Lower lobe of right lung (tissue), 2 donors: ENCODE measurements around the gene MMP11. TPM values are rescaled to one million over a fixed set of nuclear protein-coding genes. Genes with fewer than 3 reads are reported as not detected.

Experiments used
- ATAC-seq, 2 donors: fragments of 200-7000 bp; cut with Tn5 transposase; one replicate each; pipeline ENCODE4 v1.9.1; 2020 to 2022; ENCODE audit warnings: mild to moderate bottlenecking in 2 of 2, moderate library complexity in 2 of 2
- DNase-seq: peaks from one replicate; pipeline ENCODE4 v3.0.0-alpha.2; 2020
- H3K27ac ChIP-seq: fragments of 200-600 bp; one replicate; pipeline ENCODE4 v1.8.0; 2022
- H3K27me3 ChIP-seq: fragments of 200-600 bp; one replicate; pipeline ENCODE4 v1.8.0; 2022; ENCODE audit warnings: low read depth
- H3K36me3 ChIP-seq: fragments of 200-600 bp; one replicate; pipeline ENCODE4 v1.8.0; 2022; ENCODE audit warnings: mild to moderate bottlenecking
- H3K4me1 ChIP-seq: fragments of 200-600 bp; one replicate; pipeline ENCODE4 v1.8.0; 2022
- H3K4me3 ChIP-seq: fragments of 200-600 bp; one replicate; pipeline ENCODE4 v1.8.0; 2022; ENCODE audit warnings: mild to moderate bottlenecking
- H3K9me3 ChIP-seq: fragments of 200-600 bp; one replicate; pipeline ENCODE4 v1.8.0; 2022
- CTCF ChIP-seq: fragments of 200-600 bp; IDR thresholded peaks from one replicate; pipeline ENCODE4 v1.8.0; 2022; ENCODE audit warnings: antibody characterized with exemption, mild to moderate bottlenecking
- intact Hi-C: fragments of 100-400 bp; cut with DNase I; formaldehyde crosslinking; loops from one replicate; pipeline ENCODE4 v1.11.0; 2022
- total RNA-seq: library from RNA; stranded (reverse); fragmentation: NEBNext Ultra II Directional; extraction: Animal tissue kit (Norgen Biotek cat#: 25700); gene quantifications from one replicate; pipeline ENCODE4 v1.2.1, GENCODE V29; 2021
- donor health status: DM: no; HTN: yes; CAD: no; lungs with severe emphysema.

MMP11 gene
- total RNA-seq, 1 donor from 2014 or later, result 1.9 TPM

GRCh38 chr22:23754220-23754919, 18.3 kb upstream of the MMP11 start, which contains the start of gene VPREB3:
Gene VPREB3, minus strand, starts transcription at chr22:23754425. Its CDS starts 62 bp downstream, at chr22:23754363.
- H3K36me3 ChIP-seq, result no peaks in the 10 kb centered on the region
- intact Hi-C loops, result no loop called here
- ATAC-seq (no peak), DNase-seq (no peak)
- no peaks in the 10 kb centered on the region for H3K27me3 ChIP-seq
- no peak within 1 kb of the TSS for H3K4me3 ChIP-seq
- H3K9me3 ChIP-seq, result no peaks in the 10 kb centered on the region
- peaks cover 14% of the 10 kb centered on the region for H3K4me1 ChIP-seq
- TF ChIP-seq CTCF, result no peak
- no peak within 1 kb of the TSS for H3K27ac ChIP-seq

- no peak for TF ChIP-seq CTCF
- H3K9me3 ChIP-seq, result no peaks in the 10 kb centered on the region
- intact Hi-C loops, result no loop called here
- no peaks in the 10 kb centered on the region for H3K27me3 ChIP-seq
- peaks cover 8% of the 10 kb centered on the region for H3K4me1 ChIP-seq
- no peak overlapping the region for H3K4me3 ChIP-seq
- ATAC-seq (no peak), DNase-seq (no peak)
- no peak overlapping the region for H3K27ac ChIP-seq
- no peaks in the 10 kb centered on the region for H3K36me3 ChIP-seq
These were observed 17.5 kb upstream of the MMP11 start for GRCh38 chr22:23754980-23755636.

GRCh38 chr22:23755711-23756110, 16.9 kb upstream of the MMP11 start:
- H3K9me3 ChIP-seq, result no peaks in the 10 kb centered on the region
- intact Hi-C loops, result no loop called here
- H3K27ac ChIP-seq, result no peak overlapping the region
- DNase-seq (no peak), ATAC-seq (no peak)
- H3K27me3 ChIP-seq, result no peaks in the 10 kb centered on the region
- peaks cover 6% of the 10 kb centered on the region for H3K4me1 ChIP-seq
- no peak overlapping the region for H3K4me3 ChIP-seq
- H3K36me3 ChIP-seq, result no peaks in the 10 kb centered on the region
- no peak for TF ChIP-seq CTCF

GRCh38 chr22:23756891-23757290, 15.8 kb upstream of the MMP11 start:
- DNase-seq, result no peak
- no peaks in the 10 kb centered on the region for H3K9me3 ChIP-seq
- ATAC-seq, result no peak
- no peaks in the 10 kb centered on the region for H3K27me3 ChIP-seq
- no peaks in the 10 kb centered on the region for H3K36me3 ChIP-seq
- H3K4me3 ChIP-seq, result no peak overlapping the region
- TF ChIP-seq CTCF, result no peak
- H3K27ac ChIP-seq, result no peak overlapping the region
- intact Hi-C loops, result no loop called here
- H3K4me1 ChIP-seq, result no peaks in the 10 kb centered on the region

- no peak for DNase-seq
- H3K4me3 ChIP-seq, result no peak overlapping the region
- no peaks in the 10 kb centered on the region for H3K36me3 ChIP-seq
- H3K27ac ChIP-seq, result no peak overlapping the region
- intact Hi-C loops, result no loop called here
- no peaks in the 10 kb centered on the region for H3K9me3 ChIP-seq
- H3K27me3 ChIP-seq, result no peaks in the 10 kb centered on the region
- TF ChIP-seq CTCF, result no peak
- peaks cover 20% of the 10 kb centered on the region for H3K4me1 ChIP-seq
- ATAC-seq, result no peak
These were observed 13.1 kb upstream of the MMP11 start for GRCh38 chr22:23759566-23759965.
